ENCODE measurements around the gene TNPO1.
"Not testable (repeated sequence)": the region's sequence is repeated elsewhere in the genome, so short reads cannot be mapped to it uniquely, and the experiment has no call there.

Gene TNPO1

DNA sequence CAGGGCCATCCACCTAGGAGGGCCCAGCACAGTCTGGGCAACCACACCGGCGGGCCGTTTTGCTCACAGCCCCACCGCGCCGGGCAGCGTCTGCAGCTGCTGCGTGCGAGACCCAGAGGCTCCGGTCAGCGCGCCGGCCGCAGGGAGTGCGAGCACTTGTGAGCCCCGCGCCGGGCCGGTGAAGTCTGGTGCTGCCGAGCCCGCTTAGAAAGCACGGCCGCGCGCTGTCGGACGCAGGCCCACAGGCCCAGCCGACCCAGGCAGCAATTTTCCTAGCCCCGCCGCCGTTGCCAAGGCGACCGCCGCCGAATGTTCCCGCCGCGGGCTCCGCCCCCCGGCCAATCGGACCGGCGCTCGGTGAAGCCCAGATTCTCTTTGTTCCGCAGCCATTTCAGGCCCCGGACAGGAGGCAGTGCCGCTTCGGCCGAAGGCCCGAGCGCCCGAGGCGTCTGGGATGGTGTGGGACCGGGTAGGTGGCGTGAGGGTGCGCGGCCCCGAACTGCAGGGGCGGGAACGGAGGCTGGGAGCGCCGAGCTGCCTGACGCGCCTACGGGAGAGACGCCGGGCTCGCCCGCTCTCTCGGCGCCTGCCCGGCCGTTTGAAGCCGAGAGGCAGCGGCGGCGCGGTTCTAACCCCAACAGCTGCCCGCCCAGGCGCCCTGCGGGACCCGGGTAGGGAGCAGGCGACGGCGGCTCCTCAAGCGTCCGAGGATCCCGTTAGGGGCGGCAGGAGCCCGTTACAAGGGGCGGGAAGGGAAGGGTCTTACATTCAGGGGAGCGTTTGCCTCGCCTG, at the start of gene TNPO1:
Gene TNPO1 (plus strand): TSS at position 378 of the 792 bp plus-strand sequence. CDS start 77 bp downstream, at position 455.
- peak; percentile 85 for DNase-seq (ENCODE audit: low read depth, low spot score)

DNA sequence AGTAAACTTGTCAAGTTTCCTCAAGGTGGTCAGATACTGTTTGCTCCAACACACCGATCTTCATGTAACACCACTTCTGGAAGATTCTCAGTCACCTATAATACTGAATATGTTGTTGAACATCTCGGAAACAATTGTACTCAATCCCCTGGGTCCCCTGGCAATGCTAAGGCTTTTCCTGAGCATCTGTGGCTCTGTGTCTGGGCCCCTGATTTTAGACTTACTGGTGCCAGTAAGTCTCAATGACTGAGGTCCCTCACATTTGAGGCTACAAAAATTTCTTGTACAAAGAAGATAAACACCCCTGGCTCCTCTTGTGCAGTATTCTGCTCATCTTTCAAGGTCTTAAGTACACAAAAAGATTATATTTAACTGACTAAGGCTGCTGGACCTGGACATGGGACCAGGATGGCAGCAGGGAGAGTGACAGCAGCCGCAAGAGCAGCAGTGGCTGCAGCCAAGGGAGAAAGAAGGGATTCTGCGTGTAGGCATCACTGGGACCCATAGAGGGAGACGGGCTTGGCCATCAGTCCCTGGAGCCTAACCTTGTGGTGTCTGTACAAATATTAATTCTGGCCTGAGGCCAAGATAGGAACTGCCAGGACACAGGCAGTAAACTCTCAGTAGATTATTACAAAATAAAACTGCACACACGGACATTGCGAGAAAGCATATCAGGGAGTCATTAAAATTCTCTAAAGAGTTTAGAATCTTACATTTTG, 49.0 kb upstream of the TNPO1 start:
- peak; percentile 12 for DNase-seq (ENCODE audit: low read depth, low spot score)

GRCh38 chr5:72770266-72770665, 46.2 kb upstream of the TNPO1 start:
- DNase-seq (ENCODE audit: low read depth, low spot score): no peak

- no peak for DNase-seq (ENCODE audit: low read depth, low spot score)
These were observed 39.8 kb upstream of the TNPO1 start for GRCh38 chr5:72776684-72777083.

- DNase-seq (ENCODE audit: low read depth, low spot score): no peak
These were observed 36.9 kb upstream of the TNPO1 start for GRCh38 chr5:72779520-72779919.

- no peak for DNase-seq (ENCODE audit: low read depth, low spot score)
These were observed 33.1 kb upstream of the TNPO1 start for GRCh38 chr5:72783354-72783753.

DNA sequence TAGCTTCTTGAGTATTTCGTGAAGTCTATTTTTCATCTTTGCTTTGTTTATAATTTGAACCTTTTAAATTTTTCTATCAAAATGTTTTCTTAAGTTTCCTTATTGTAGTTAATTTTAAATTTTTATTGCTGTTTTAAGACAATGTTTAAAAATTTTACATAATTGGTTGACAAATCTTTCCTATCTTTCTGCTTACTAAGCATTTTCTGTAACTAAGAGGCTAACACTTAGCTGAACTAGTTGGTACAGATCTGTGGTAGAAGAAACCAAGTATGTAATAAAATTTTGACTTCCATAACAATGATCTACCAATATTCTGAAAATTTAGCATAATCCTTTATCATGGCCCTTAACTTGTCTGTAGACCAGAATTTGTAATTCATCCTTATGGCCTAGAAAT, 32.3 kb upstream of the TNPO1 start:
- no peak for DNase-seq (ENCODE audit: low read depth, low spot score)

DNA sequence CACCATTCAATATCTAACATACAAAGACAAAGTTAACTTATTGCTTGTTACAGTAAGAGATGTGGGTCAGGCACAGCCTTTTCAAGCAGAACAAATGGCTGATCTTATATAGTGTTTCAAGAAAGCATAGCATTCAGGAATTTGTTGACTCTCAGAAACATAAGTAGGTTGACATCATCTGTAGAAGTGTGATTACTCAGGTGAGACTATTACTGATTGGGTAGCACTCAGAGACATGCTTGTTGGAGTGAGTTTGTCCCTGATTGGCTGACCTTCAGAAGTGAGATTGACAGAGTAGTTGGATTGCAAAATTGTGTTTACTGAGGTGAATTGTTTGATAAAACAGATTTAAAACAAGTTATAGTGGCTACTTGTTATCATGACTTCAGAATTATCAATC, 30.7 kb upstream of the TNPO1 start:
- DNase-seq (ENCODE audit: low read depth, low spot score): no peak

- no peak for DNase-seq (ENCODE audit: low read depth, low spot score)
These were observed 29.8 kb upstream of the TNPO1 start for GRCh38 chr5:72786676-72787075.

DNA sequence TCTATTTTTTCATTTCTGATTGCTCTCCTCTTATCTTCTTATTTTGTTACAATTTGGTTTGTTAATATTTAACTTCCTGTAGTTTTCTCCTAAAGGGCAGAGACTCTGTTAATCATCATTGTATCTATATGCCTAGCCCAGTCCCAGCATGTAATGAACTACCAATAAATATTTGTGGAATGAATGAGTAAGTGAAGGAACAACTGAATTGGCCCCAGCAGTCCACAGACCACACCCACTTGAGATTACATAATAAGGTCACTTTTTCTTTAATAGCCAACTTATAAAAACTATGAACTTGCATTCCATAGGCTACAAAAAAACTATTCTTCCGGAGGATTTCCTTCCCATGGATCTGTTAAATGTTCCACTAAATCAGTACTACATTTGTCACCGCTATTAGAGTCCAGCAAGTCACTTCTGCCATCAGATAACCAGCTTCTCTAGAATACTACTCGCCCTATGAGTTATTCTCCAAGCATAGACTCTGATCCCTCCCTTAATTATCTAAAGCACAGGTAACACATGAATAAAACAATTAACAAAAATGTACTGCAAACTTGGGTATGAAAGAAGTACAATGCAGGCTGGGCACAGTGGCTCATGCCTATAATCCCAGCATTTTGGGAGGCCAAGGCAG, 27.5 kb upstream of the TNPO1 start:
- no peak for DNase-seq (ENCODE audit: low read depth, low spot score)

DNA sequence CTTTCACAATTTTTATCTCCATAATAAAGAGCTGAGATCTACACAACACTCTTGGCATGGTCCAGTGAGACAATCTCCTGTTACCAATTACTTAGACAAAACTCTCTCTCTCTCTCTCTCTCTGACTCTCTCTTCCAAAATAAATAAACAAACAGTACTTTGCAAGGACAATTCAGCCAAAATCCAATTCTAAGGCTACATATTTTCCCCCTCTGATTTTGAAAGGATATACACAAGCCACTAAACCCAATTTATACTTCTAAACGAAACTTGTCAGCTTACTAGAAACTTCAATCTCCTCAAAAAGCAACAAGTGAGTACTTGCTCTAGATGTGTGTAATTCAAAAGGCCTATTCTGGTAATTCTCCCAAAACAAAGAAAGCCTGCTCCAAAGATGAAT, 26.3 kb upstream of the TNPO1 start:
- DNase-seq (ENCODE audit: low read depth, low spot score): no peak

DNA sequence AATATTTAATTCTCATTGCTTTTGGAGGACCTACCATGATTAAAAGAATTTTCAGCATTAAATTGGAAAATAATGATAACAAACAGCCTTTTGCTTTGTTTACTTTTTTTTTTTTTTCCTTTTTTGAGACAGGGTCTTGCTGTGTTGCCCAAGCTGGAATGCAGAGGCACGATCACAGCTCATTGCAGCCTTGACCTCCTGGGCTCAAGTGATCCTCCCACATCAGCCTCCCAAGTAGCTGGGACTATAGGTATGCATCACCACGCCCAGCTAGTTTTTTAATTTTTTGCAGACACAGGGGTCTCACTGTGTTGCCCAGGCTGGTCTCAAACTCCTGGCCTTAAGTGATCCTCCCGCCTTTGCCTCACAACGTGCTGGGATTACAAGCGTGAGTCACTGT, 23.8 kb upstream of the TNPO1 start:
- not testable (repeated sequence) for DNase-seq (ENCODE audit: low read depth, low spot score)

- no peak for DNase-seq (ENCODE audit: low read depth, low spot score)
These were observed 20.5 kb upstream of the TNPO1 start for GRCh38 chr5:72796001-72796400.

- DNase-seq (ENCODE audit: low read depth, low spot score): no peak
These were observed 16.7 kb upstream of the TNPO1 start for GRCh38 chr5:72799721-72800120.

- DNase-seq (ENCODE audit: low read depth, low spot score): not testable (repeated sequence)
These were observed 7.8 kb upstream of the TNPO1 start for GRCh38 chr5:72808637-72809036.

GRCh38 chr5:72811849-72812248, 4.6 kb upstream of the TNPO1 start:
- DNase-seq (ENCODE audit: low read depth, low spot score): no peak

DNA sequence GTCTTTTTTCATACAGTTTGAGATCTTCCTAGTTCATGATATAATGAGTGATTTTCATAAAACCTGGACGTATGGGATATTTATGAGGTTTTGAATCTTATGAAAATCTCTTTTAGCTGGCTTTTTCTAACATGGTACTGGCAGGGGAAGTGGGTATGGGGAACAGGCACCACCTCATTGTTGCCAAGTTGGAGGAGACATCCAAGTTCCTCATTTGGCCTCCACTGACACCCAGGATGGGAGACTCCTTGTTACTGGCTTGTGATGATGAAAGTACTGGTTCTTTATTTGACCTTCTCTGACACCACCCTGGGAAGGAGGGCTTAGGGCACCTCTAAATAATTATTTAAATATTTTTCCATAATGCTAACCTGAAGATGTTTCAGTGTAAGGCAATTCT, 4.0 kb upstream of the TNPO1 start:
- no peak for DNase-seq (ENCODE audit: low read depth, low spot score)

DNA sequence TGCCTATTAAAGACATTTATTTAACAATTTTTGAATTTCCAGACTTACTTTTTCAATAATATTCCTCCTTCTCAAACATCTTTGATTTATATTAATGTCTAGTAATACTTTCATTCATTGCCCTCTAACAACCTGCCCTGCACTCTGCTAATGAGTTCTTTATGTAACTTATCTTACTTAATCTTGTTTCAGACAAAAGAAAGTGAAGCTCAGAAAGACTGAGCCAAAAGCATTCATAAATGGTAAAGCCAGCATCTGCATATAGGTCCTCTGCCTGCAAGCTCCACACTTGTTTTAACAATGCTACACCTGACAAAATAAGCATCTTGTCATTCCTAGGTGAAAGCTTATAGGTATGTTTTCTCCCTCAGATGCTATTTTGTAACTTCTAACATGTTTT, 2.4 kb upstream of the TNPO1 start:
- no peak for DNase-seq (ENCODE audit: low read depth, low spot score)

DNA sequence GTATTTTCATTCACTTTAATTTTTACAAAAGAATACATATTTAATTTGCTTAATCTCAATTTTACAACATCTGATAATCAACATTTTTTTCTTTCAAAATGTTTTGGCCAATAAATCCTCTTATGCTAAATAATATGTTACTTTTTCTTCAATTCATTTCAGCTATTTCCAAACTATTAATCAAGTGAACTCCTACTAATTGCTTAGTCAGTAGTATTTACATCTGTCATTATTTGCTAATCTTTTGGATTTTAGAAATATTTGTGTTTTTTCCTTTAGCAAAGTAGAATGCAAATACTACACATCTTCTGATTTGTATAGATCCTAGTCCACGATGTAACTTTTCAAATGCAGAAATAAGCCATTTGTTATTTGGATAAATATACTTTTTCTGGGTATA, 1.6 kb upstream of the TNPO1 start:
- DNase-seq (ENCODE audit: low read depth, low spot score): no peak

DNA sequence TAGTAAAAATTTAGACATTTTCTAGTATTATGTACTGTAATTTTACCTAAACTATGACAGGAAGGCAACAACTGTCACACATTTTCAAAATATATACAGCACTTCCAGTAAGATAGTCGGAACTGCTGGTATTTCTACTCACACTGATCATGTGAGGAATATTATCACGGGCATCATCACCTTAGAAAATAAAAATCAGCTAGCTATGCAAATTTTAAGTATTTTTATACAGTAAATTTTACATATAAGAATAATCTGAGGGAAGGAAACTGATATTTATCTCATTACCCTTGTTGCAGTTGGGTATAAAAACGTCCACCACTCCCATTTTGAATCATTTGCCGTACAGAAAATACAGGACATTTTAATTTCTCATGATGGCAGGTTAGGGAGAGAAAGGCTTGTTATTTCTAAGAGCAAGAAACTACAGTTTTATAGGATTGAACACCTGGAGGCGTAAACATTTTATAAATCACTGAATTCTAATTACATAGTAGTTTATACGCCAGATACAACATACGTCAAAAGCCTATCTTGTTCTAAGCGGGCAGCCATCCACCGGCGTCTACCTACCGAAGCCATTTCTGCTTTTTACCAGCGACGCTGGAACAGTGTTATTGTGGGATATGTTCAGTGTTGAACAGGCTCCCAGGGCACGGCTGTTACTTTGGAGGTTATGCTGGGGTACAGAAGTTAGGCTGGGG, 729 bp upstream of the TNPO1 start:
- no peak for DNase-seq (ENCODE audit: low read depth, low spot score)

DNA sequence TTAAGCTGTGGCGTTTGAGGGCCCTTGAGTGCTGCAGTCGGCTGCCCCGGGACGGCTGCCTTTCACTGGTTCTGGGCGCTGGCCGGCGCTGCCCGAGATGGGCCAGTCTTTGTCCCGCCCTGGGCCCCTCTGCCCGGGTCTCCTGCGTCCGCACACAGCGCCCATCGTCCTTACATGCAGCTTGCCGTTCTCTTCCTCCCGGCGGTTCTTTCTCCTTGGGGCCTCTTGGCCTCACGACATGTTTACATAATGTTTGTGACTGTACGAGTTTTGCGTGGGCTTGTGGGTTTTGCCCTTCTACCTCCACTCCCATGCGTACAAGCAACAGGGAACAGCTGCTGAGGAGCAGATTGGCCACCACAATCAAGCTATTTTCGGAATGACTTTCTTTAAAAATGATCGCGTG, 618 bp downstream of the TNPO1 start:
- DNase-seq (ENCODE audit: low read depth, low spot score): no peak

DNA sequence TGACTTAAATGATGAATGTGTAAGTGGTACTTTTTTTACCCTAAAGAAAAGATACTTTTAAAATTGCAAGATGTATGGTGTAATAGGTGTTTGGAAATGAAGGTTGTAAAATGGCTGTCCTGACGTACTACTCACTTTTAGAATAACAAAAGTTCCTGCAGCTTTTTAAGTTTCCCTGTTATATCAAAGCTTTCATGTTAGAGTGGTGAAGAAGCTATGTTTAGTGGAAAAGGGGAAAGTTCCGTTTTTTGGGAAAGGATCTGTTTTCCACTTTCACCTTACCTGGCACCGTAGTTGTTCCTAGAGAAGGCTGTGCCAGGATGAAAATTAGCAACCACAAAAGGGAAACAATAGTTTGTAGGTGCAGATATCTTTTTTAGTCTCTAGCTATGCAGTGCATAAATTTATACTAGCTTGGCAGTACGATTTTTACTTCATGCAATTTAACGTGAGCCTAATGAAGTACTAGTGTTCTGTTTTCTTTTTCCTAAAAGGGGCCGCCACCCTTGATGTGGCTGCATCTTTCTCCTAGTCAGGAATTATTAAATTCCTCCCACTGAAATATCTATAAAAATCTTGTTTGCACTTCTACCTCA, 1.3 kb downstream of the TNPO1 start:
- DNase-seq (ENCODE audit: low read depth, low spot score): no peak

Measured in smooth muscle cell of the brain vasculature (primary cell).